Testis (tissue), 2 donors: ENCODE data around the gene TSHZ3.

Source experiments
- POLR2A ChIP-seq: fragments of 450-650 bp; IDR thresholded peaks from one replicate; pipeline ENCODE4 v1.6.1; 2017; ENCODE audit warnings: antibody characterized with exemption, mild to moderate bottlenecking, moderate library complexity
- TF ChIP-seq, protein P1 (sequence below), 3 experiments: fragments of 450-650 bp in 2 of 3; fragments of 200-600 bp in 1 of 3; sonication (generic) in 1 of 3; IDR thresholded peaks; one replicate each; pipeline ENCODE4 v1.5.1; 2016 to 2019; ENCODE audit warnings: antibody characterized with exemption in 3 of 3, mild to moderate bottlenecking in 2 of 3, moderate library complexity in 1 of 3

DNA sequence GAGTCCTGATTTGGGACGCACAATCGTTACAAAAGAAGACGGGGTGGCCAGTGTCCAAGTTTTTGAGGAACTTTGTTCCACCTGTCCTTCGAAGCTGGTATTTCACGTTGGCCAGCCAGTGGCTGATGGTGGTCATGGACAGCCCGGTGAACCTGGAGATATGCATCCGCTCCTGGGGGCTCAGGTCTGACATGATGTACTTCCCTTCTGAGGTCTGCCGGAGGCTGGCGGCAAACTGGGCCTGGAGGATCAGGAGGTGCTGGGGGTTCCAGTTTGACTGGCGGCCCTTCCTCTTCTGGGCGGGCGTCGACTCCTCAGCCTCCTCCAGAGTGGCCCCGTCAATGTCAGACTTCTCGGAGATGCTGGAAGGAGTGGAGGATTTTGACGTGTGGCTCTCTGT is 72.4 kb downstream of the TSHZ3 start:
- TF ChIP-seq, protein P1, sequence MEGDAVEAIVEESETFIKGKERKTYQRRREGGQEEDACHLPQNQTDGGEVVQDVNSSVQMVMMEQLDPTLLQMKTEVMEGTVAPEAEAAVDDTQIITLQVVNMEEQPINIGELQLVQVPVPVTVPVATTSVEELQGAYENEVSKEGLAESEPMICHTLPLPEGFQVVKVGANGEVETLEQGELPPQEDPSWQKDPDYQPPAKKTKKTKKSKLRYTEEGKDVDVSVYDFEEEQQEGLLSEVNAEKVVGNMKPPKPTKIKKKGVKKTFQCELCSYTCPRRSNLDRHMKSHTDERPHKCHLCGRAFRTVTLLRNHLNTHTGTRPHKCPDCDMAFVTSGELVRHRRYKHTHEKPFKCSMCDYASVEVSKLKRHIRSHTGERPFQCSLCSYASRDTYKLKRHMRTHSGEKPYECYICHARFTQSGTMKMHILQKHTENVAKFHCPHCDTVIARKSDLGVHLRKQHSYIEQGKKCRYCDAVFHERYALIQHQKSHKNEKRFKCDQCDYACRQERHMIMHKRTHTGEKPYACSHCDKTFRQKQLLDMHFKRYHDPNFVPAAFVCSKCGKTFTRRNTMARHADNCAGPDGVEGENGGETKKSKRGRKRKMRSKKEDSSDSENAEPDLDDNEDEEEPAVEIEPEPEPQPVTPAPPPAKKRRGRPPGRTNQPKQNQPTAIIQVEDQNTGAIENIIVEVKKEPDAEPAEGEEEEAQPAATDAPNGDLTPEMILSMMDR (IDR thresholded peaks at IDR 0.05) = no peak
- TF ChIP-seq POLR2A = no peak
